Astrocyte (in vitro differentiated cells and primary cell): ENCODE measurements around the gene C3. TPM values are rescaled to one million over a fixed set of nuclear protein-coding genes. Genes with fewer than 3 reads are reported as not detected.

Experiments
- DNase-seq: peaks from one replicate; pipeline ENCODE4 v3.0.0-alpha.2; 2010; ENCODE audit warnings: low read depth
- FAIRE-seq: peaks from 2 replicates; lab custom pipeline; 2011; peaks lifted over from hg19 to GRCh38; lab: Jason Lieb, UNC
- H2AFZ ChIP-seq: 2 replicates; pipeline ENCODE4 v1.6.0; 2012; ENCODE audit warnings: low read depth, low read length, inconsistent platforms
- H3K27ac ChIP-seq: 2 replicates; pipeline ENCODE4 v1.5.1; 2011; ENCODE audit warnings: low read depth, low read length, inconsistent platforms
- H3K27me3 ChIP-seq: 2 replicates; pipeline ENCODE4 v1.6.0; 2011; ENCODE audit warnings: low read length, inconsistent platforms; ENCODE audit not compliant: insufficient read depth
- H3K36me3 ChIP-seq: 2 replicates; pipeline ENCODE4 v1.5.1; 2011; ENCODE audit warnings: low read length, inconsistent platforms; ENCODE audit not compliant: insufficient read depth
- H3K4me1 ChIP-seq: 2 replicates; pipeline ENCODE4 v1.5.1; 2011; ENCODE audit warnings: low read length, inconsistent platforms; ENCODE audit not compliant: insufficient read depth
- H3K4me2 ChIP-seq: 2 replicates; pipeline ENCODE4 v1.6.0; 2012; ENCODE audit warnings: low read length, inconsistent platforms
- H3K4me3 ChIP-seq: 2 replicates; pipeline ENCODE4 v1.5.1; 2011; ENCODE audit warnings: low read depth, mild to moderate bottlenecking, low read length, inconsistent platforms; ENCODE audit not compliant: insufficient read depth
- H3K79me2 ChIP-seq: 2 replicates; pipeline ENCODE4 v1.6.0; 2012; ENCODE audit warnings: mild to moderate bottlenecking, low read length, inconsistent platforms; ENCODE audit not compliant: insufficient read depth
- H3K9ac ChIP-seq: 2 replicates; pipeline ENCODE4 v1.6.0; 2012; ENCODE audit warnings: mild to moderate bottlenecking, low read length, inconsistent platforms
- H3K9me3 ChIP-seq: 2 replicates; pipeline ENCODE4 v1.5.1; 2012; ENCODE audit warnings: low read depth, mild to moderate bottlenecking, low read length, inconsistent platforms; ENCODE audit not compliant: insufficient read depth
- H4K20me1 ChIP-seq: 2 replicates; pipeline ENCODE4 v1.6.0; 2012; ENCODE audit warnings: low read length, inconsistent platforms; ENCODE audit not compliant: insufficient read depth
- H3K27ac Mint-ChIP-seq: one replicate; pipeline ENCODE4 v1.8.0; 2021; ENCODE audit warnings: mild to moderate bottlenecking, mixed read lengths; ENCODE audit not compliant: unreplicated experiment
- H3K27me3 Mint-ChIP-seq: one replicate; pipeline ENCODE4 v1.8.0; 2021; ENCODE audit warnings: low read depth, mixed read lengths; ENCODE audit not compliant: unreplicated experiment
- H3K36me3 Mint-ChIP-seq: one replicate; pipeline ENCODE4 v1.8.0; 2021; ENCODE audit warnings: low read depth, mixed read lengths; ENCODE audit not compliant: unreplicated experiment
- H3K4me1 Mint-ChIP-seq: one replicate; pipeline ENCODE4 v1.8.0; 2021; ENCODE audit warnings: low read depth, mixed read lengths; ENCODE audit not compliant: unreplicated experiment
- H3K4me3 Mint-ChIP-seq: one replicate; pipeline ENCODE4 v1.8.0; 2021; ENCODE audit warnings: mild to moderate bottlenecking, moderate library complexity, mixed read lengths; ENCODE audit not compliant: unreplicated experiment
- H3K9me3 Mint-ChIP-seq: one replicate; pipeline ENCODE4 v1.8.0; 2021; ENCODE audit warnings: mild to moderate bottlenecking, mixed read lengths; ENCODE audit not compliant: unreplicated experiment
- EZH2 ChIP-seq: IDR thresholded peaks from 2 replicates; pipeline ENCODE4 v1.6.1; 2012; ENCODE audit warnings: mild to moderate bottlenecking, low read length, inconsistent platforms; ENCODE audit not compliant: insufficient read depth
- total RNA-seq: library from RNA; stranded (reverse); gene quantifications from 2 replicates; pipeline ENCODE4 v1.2.1, GENCODE V29; 2021
- TF ChIP-seq, protein P1 (sequence below): IDR thresholded peaks from 2 replicates; pipeline ENCODE4 v1.5.1; 2011; ENCODE audit warnings: low read depth, mild to moderate bottlenecking, inconsistent platforms, low read length, moderate library complexity; ENCODE audit not compliant: insufficient read depth

C3 gene
- total RNA-seq, 1 donor from 2014 or later: 2.4 TPM

DNA sequence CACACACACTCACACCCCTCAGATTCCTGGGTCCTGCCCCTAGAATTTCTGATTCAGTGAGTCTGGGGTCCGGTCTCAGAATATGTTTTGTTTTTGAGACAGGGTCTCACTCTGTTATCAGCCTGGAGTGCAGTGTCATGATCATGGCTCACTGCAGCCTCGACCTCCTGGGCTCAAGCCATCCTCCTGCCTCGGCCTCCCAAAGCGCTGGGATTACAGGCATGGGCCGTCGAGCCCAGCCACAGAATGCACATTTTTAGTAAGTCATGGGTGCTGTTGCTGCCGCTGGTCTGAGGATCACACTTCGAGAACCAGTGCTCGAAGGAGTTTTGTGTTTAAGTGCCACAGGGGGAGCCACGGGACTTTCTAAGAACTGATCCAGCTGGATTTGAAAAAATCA lies 28.4 kb downstream of the C3 start:
- TF ChIP-seq, protein P1, sequence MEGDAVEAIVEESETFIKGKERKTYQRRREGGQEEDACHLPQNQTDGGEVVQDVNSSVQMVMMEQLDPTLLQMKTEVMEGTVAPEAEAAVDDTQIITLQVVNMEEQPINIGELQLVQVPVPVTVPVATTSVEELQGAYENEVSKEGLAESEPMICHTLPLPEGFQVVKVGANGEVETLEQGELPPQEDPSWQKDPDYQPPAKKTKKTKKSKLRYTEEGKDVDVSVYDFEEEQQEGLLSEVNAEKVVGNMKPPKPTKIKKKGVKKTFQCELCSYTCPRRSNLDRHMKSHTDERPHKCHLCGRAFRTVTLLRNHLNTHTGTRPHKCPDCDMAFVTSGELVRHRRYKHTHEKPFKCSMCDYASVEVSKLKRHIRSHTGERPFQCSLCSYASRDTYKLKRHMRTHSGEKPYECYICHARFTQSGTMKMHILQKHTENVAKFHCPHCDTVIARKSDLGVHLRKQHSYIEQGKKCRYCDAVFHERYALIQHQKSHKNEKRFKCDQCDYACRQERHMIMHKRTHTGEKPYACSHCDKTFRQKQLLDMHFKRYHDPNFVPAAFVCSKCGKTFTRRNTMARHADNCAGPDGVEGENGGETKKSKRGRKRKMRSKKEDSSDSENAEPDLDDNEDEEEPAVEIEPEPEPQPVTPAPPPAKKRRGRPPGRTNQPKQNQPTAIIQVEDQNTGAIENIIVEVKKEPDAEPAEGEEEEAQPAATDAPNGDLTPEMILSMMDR: no peak
- TF ChIP-seq EZH2: no peak
- no peak overlapping the region for H3K27ac Mint-ChIP-seq

DNA sequence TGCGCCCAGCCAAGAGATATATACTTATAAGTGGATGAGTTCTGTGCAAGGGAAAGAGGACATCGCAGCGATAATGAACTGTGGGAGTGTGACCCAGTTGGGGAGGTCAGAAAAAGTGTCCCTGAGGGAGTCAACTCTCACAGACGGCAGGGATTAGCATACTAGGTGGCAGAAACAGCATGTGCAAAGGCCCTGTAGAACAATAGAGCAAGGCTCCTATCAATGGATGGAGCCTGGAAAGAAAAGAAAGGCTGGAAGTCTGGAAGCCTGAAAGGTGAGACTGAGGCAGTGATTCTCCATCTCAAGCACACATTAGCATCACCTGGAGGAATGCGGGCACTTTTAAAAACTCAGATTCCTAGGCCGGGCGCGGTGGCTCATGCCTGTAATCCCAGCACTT lies 29.1 kb downstream of the C3 start:
- Histone ChIP-seq H4K20me1 (no peaks in the 10 kb centered on the region), H3K79me2 (no peaks in the 10 kb centered on the region), H3K4me3 (no peak overlapping the region), H3K9me3 (peaks cover 4% of the 10 kb centered on the region), H3K4me1 (no peaks in the 10 kb centered on the region), H3K9ac (no peak overlapping the region), H3K27me3 (no peaks in the 10 kb centered on the region), H3K27ac (no peak overlapping the region), H3K4me2 (no peak overlapping the region), H3K36me3 (no peaks in the 10 kb centered on the region), H2AFZ (no peak overlapping the region)
- Mint-ChIP-seq H3K4me3 (no peak overlapping the region), H3K36me3 (no peaks in the 10 kb centered on the region), H3K27me3 (no peaks in the 10 kb centered on the region), H3K4me1 (no peaks in the 10 kb centered on the region), H3K9me3 (peaks cover 15% of the 10 kb centered on the region), H3K27ac (no peak overlapping the region)
- TF ChIP-seq, protein P1: no peak
- TF ChIP-seq EZH2: no peak
- no peak for DNase-seq
- FAIRE-seq: no peak

More for the DNA sequence above, 28.4 kb downstream of the C3 start:
- H3K27me3 ChIP-seq: no peaks in the 10 kb centered on the region
- H4K20me1 ChIP-seq: no peaks in the 10 kb centered on the region
- H3K9me3 Mint-ChIP-seq: peaks cover 18% of the 10 kb centered on the region
- no peak overlapping the region for H3K4me3 Mint-ChIP-seq
- H3K36me3 ChIP-seq: no peaks in the 10 kb centered on the region
- H3K4me3 ChIP-seq: no peak overlapping the region
- no peaks in the 10 kb centered on the region for H3K27me3 Mint-ChIP-seq
- DNase-seq (no peak), FAIRE-seq (no peak)
- no peaks in the 10 kb centered on the region for H3K4me1 ChIP-seq
- H2AFZ ChIP-seq: no peak overlapping the region
- no peaks in the 10 kb centered on the region for H3K4me1 Mint-ChIP-seq
- H3K9ac ChIP-seq: no peak overlapping the region
- no peak overlapping the region for H3K4me2 ChIP-seq
- H3K27ac ChIP-seq: no peak overlapping the region
- no peaks in the 10 kb centered on the region for H3K79me2 ChIP-seq
- H3K36me3 Mint-ChIP-seq: no peaks in the 10 kb centered on the region
- H3K9me3 ChIP-seq: peaks cover 4% of the 10 kb centered on the region

DNA sequence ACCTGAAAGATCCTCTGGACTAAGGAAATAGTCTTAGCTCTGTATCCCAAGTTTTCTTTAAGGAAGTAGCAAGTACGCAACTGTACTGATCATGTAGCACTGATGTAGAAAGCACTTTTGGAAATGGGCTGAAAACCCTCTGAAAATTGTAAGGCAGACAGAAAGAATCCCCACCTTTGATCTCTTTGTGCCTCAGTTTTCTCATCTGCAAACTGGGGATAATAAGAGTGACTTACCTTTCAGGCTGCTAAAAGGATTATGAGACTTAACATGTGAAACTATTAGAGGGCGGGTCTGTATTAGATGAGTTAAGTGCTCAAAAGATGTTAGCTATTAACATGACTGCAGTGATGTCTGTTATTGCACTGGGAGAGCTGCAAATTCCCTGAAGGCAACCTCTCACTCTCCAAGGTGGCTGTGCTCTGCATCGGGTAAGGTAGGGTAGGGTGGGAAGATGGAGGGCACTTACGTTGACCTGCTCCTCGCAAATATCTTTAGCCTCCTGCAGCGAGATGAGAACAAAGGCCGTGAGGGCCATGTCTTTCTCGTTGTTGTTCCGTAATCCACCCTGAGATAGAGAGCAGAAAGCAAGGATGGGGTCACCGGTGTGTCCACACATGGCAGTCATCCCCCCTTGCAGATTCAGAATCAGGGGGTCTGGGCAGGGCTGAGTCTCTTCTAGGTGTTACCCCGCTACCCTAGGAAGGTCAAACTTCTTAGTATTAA lies 30.1 kb downstream of the C3 start:
- Histone ChIP-seq H3K27me3 (no peaks in the 10 kb centered on the region), H3K79me2 (no peaks in the 10 kb centered on the region), H3K27ac (no peak overlapping the region), H3K36me3 (no peaks in the 10 kb centered on the region), H3K4me2 (no peak overlapping the region), H2AFZ (no peak overlapping the region), H3K4me1 (no peaks in the 10 kb centered on the region), H3K9me3 (peaks cover 4% of the 10 kb centered on the region), H3K9ac (no peak overlapping the region), H3K4me3 (no peak overlapping the region), H4K20me1 (no peaks in the 10 kb centered on the region)
- Mint-ChIP-seq H3K4me3 (no peak overlapping the region), H3K4me1 (no peaks in the 10 kb centered on the region), H3K27ac (no peak overlapping the region), H3K27me3 (no peaks in the 10 kb centered on the region), H3K36me3 (no peaks in the 10 kb centered on the region), H3K9me3 (peaks cover 17% of the 10 kb centered on the region)
- no peak for TF ChIP-seq EZH2
- TF ChIP-seq, protein P1: no peak
- no peak for DNase-seq
- no peak for FAIRE-seq
